Measurements from ENCODE around the gene EFNA1.
"Not testable (repeated sequence)": the region's sequence is repeated elsewhere in the genome, so short reads cannot be mapped to it uniquely, and the experiment has no call there.

EFNA1 gene

GRCh38 chr1:155107309-155108264 lies 20.1 kb upstream of the EFNA1 start:
- H3K4me3 Mint-ChIP-seq: no peak overlapping the region
- H3K9me3 Mint-ChIP-seq: no peaks in the 10 kb centered on the region
- ATAC-seq: no peak
- no peaks in the 10 kb centered on the region for H3K36me3 Mint-ChIP-seq (ENCODE audit: low read depth)
- no peaks in the 10 kb centered on the region for H3K4me1 Mint-ChIP-seq
- H3K27me3 Mint-ChIP-seq: peaks cover 2% of the 10 kb centered on the region
- no peak overlapping the region for H3K27ac Mint-ChIP-seq
- no peak for DNase-seq

- no peak overlapping the region for H3K27ac Mint-ChIP-seq
Measured at GRCh38 chr1:155108296-155108695, 19.4 kb upstream of the EFNA1 start.

GRCh38 chr1:155110381-155110780 lies 17.3 kb upstream of the EFNA1 start:
- no peak overlapping the region for H3K27ac Mint-ChIP-seq
- H3K36me3 Mint-ChIP-seq (ENCODE audit: low read depth): no peaks in the 10 kb centered on the region
- no peak for ATAC-seq
- no peaks in the 10 kb centered on the region for H3K4me1 Mint-ChIP-seq
- no peak for DNase-seq
- no peaks in the 10 kb centered on the region for H3K9me3 Mint-ChIP-seq
- no peak overlapping the region for H3K4me3 Mint-ChIP-seq
- H3K27me3 Mint-ChIP-seq: peaks cover 2% of the 10 kb centered on the region

More at GRCh38 chr1:155108296-155108695, 19.4 kb upstream of the EFNA1 start:
- Mint-ChIP-seq H3K4me1 (no peaks in the 10 kb centered on the region), H3K4me3 (no peak overlapping the region), H3K36me3 (ENCODE audit: low read depth) (no peaks in the 10 kb centered on the region), H3K27me3 (peaks cover 2% of the 10 kb centered on the region), H3K9me3 (no peaks in the 10 kb centered on the region)
- ATAC-seq: no peak
- DNase-seq: no peak

- Mint-ChIP-seq H3K27me3 (peaks cover 2% of the 10 kb centered on the region), H3K4me3 (no peak overlapping the region), H3K36me3 (ENCODE audit: low read depth) (no peaks in the 10 kb centered on the region), H3K27ac (no peak overlapping the region), H3K9me3 (no peaks in the 10 kb centered on the region), H3K4me1 (no peaks in the 10 kb centered on the region)
- ATAC-seq: no peak
- no peak for DNase-seq
Measured at GRCh38 chr1:155110826-155111225, 16.9 kb upstream of the EFNA1 start.

- Mint-ChIP-seq H3K4me3 (no peak overlapping the region), H3K4me1 (no peaks in the 10 kb centered on the region), H3K27ac (no peak overlapping the region), H3K36me3 (ENCODE audit: low read depth) (no peaks in the 10 kb centered on the region), H3K27me3 (peaks cover 2% of the 10 kb centered on the region), H3K9me3 (no peaks in the 10 kb centered on the region)
- DNase-seq (no peak), ATAC-seq (no peak)
Measured at GRCh38 chr1:155113450-155113980, 14.2 kb upstream of the EFNA1 start.

- ATAC-seq (no peak), DNase-seq (no peak)
- H3K27me3 Mint-ChIP-seq: no peaks in the 10 kb centered on the region
- no peaks in the 10 kb centered on the region for H3K36me3 Mint-ChIP-seq (ENCODE audit: low read depth)
- H3K27ac Mint-ChIP-seq: no peak overlapping the region
- H3K9me3 Mint-ChIP-seq: no peaks in the 10 kb centered on the region
- H3K4me1 Mint-ChIP-seq: no peaks in the 10 kb centered on the region
- H3K4me3 Mint-ChIP-seq: no peak overlapping the region
Measured at GRCh38 chr1:155116113-155116764, 11.4 kb upstream of the EFNA1 start.

- Mint-ChIP-seq H3K9me3 (no peaks in the 10 kb centered on the region), H3K36me3 (ENCODE audit: low read depth) (no peaks in the 10 kb centered on the region), H3K27me3 (no peaks in the 10 kb centered on the region), H3K27ac (no peak overlapping the region), H3K4me3 (no peak overlapping the region), H3K4me1 (no peaks in the 10 kb centered on the region)
- ATAC-seq: no peak
- DNase-seq: no peak
Measured at GRCh38 chr1:155117610-155118009, 10.1 kb upstream of the EFNA1 start.

GRCh38 chr1:155118090-155118489 lies 9.6 kb upstream of the EFNA1 start:
- H3K27me3 Mint-ChIP-seq, H3K9me3 Mint-ChIP-seq, H3K4me3 Mint-ChIP-seq: not testable (repeated sequence)

GRCh38 chr1:155120253-155120652 lies 7.4 kb upstream of the EFNA1 start:
- no peaks in the 10 kb centered on the region for H3K27me3 Mint-ChIP-seq
- no peak for ATAC-seq
- no peaks in the 10 kb centered on the region for H3K36me3 Mint-ChIP-seq (ENCODE audit: low read depth)
- H3K9me3 Mint-ChIP-seq: no peaks in the 10 kb centered on the region
- H3K4me3 Mint-ChIP-seq: no peak overlapping the region
- H3K4me1 Mint-ChIP-seq: no peaks in the 10 kb centered on the region
- no peak for DNase-seq
- H3K27ac Mint-ChIP-seq: no peak overlapping the region

More at GRCh38 chr1:155118090-155118489, 9.6 kb upstream of the EFNA1 start:
- not testable (repeated sequence) for H3K36me3 Mint-ChIP-seq (ENCODE audit: low read depth); H3K27ac Mint-ChIP-seq; H3K4me1 Mint-ChIP-seq; DNase-seq; ATAC-seq

GRCh38 chr1:155121249-155121648 lies 6.4 kb upstream of the EFNA1 start:
- H3K27ac Mint-ChIP-seq: no peak overlapping the region
- H3K9me3 Mint-ChIP-seq: no peaks in the 10 kb centered on the region
- peaks cover 2% of the 10 kb centered on the region for H3K4me1 Mint-ChIP-seq
- no peak for ATAC-seq
- peaks cover 3% of the 10 kb centered on the region for H3K27me3 Mint-ChIP-seq
- H3K4me3 Mint-ChIP-seq: no peak overlapping the region
- no peak for DNase-seq
- H3K36me3 Mint-ChIP-seq (ENCODE audit: low read depth): no peaks in the 10 kb centered on the region

- Mint-ChIP-seq H3K36me3 (ENCODE audit: low read depth) (no peaks in the 10 kb centered on the region), H3K27me3 (peaks cover 11% of the 10 kb centered on the region)
- ATAC-seq: no peak
Measured at GRCh38 chr1:155122308-155122707, 5.4 kb upstream of the EFNA1 start.

GRCh38 chr1:155123801-155124200 lies 3.9 kb upstream of the EFNA1 start:
- H3K36me3 Mint-ChIP-seq (ENCODE audit: low read depth): no peaks in the 10 kb centered on the region
- peaks cover 19% of the 10 kb centered on the region for H3K4me1 Mint-ChIP-seq
- no peak overlapping the region for H3K4me3 Mint-ChIP-seq
- DNase-seq (no peak), ATAC-seq (no peak)
- peaks cover 19% of the 10 kb centered on the region for H3K27me3 Mint-ChIP-seq
- no peak overlapping the region for H3K27ac Mint-ChIP-seq
- no peaks in the 10 kb centered on the region for H3K9me3 Mint-ChIP-seq

More at GRCh38 chr1:155122308-155122707, 5.4 kb upstream of the EFNA1 start:
- no peak for DNase-seq
- Mint-ChIP-seq H3K27ac (no peak overlapping the region), H3K4me1 (peaks cover 8% of the 10 kb centered on the region), H3K9me3 (no peaks in the 10 kb centered on the region), H3K4me3 (no peak overlapping the region)

GRCh38 chr1:155124503-155125463 lies 2.9 kb upstream of the EFNA1 start:
- DNase-seq (no peak), ATAC-seq (no peak)
- H3K36me3 Mint-ChIP-seq (ENCODE audit: low read depth): no peaks in the 10 kb centered on the region
- H3K4me1 Mint-ChIP-seq: peaks cover 29% of the 10 kb centered on the region
- H3K27me3 Mint-ChIP-seq: peaks cover 19% of the 10 kb centered on the region
- no peaks in the 10 kb centered on the region for H3K9me3 Mint-ChIP-seq
- H3K4me3 Mint-ChIP-seq: no peak overlapping the region
- no peak overlapping the region for H3K27ac Mint-ChIP-seq

- Mint-ChIP-seq H3K27me3 (peaks cover 19% of the 10 kb centered on the region), H3K4me3 (no peak overlapping the region), H3K36me3 (ENCODE audit: low read depth) (no peaks in the 10 kb centered on the region), H3K9me3 (no peaks in the 10 kb centered on the region), H3K27ac (no peak overlapping the region), H3K4me1 (peaks cover 29% of the 10 kb centered on the region)
- ATAC-seq: no peak
- no peak for DNase-seq
Measured at GRCh38 chr1:155125511-155125945, 2.1 kb upstream of the EFNA1 start.

Data from activated naive CD8-positive, alpha-beta T cell treated with anti-CD3 and anti-CD28 coated beads, Interleukin-2, amount 50 U/mL, for 24 hours (primary cell).